HG03108 (cell line): ENCODE measurements around the gene FAF1.

Experiments
- ATAC-seq: cut with Tn5 transposase; IDR thresholded peaks from one replicate; pipeline ENCODE4 v1.9.1; 2021; ENCODE audit warnings: moderate library complexity; ENCODE audit not compliant: unreplicated experiment

The FAF1 gene

DNA sequence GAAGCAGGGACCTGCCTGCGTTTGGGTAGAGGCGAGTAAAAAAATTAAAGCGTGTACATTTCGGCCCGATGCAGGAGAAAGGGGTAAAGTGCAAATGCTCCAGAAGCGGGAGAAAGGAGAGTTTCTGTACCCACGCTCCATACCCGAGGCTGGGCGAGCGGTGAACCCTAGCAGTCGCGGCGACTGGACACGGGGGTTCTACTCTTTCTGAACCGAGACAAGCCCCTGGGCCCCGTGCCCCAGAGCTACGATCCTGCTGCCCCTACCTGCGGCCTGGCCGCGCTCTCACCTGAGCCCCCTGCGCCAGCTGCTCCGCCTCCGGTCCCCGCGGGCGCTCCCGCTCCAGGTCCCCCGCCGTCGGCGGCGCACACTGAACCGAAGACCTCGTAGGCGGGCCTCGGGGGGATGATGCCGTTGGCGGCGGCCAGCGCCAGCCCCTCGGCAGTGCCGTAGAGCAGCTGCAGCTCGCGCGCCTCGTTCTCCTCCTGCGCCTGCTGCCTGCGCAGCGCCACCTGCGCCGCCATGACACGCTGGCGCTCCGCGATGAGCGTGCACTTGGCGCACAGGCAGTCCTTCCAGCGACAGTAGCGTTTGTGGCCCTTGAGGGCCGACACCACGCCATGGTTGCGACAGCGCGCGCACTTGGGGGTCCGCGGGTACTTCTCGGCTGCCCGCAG, 539.2 kb downstream of the FAF1 start:
- ATAC-seq: no peak

DNA sequence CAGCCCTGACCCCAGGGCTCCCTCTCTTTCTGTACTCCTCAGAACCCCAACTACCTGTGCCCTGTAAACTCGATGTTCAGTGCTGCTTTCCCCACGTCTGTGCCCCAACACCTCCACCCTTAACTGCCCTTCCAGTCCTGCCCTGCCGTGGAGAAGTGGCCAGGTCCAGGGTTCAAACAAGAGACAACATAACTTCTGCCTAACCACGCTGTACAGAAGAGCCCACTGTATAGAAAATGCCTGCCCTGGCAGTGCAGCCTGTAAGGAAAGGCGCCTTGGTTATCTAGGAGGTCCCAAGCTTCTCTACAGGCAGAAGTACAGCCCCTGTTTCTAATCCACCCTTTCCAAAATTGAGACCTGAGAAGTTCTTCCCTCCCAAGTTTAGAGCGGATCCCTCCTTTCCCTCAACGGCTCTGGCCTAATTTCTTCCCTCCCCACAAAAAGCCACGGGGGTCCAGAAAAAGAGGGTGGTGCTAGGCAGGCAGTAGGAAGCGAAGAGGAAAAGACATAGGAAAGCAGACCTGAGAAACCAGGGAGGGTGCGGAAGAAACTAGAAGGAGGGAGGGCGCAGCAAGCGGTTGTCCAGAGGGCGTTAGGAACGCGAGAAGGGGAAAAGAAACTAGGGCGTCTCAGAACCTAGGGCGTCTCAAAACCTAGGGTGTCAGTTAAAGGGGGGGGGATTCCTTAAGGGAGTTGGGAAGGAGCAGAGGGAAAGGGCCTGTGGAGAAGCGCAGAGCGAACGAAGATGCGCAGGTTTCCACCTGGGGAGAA, 540.0 kb downstream of the FAF1 start:
- no peak for ATAC-seq

- ATAC-seq: no peak
These were observed 540.7 kb downstream of the FAF1 start for GRCh38 chr1:50419192-50419906.

DNA sequence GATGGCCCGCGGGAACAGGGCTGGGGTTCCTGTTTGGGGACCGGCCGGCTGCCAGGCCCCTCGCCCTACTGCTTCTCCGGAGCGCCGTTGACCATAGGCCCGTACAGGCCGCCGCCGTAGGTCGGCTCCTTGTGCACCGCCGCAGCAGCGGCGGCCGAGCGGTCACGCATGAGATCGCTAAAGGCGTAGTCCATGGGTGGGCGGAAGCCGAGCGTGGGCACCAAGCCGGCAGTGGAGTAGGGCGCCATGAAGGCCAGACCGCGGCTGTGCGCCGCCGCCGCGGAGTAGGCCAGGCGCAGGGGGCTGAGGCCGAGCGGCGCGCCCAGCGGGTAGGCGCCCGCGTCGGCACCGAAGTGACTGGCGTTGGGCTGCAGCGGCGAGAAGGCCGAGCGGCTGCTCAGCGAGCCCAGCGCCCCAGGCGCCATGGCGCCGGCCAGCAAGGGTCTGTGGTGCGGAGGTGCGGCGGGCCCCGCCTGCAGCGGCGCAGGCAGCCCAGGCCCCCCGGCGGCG, 541.4 kb downstream of the FAF1 start:
- ATAC-seq: no peak

DNA sequence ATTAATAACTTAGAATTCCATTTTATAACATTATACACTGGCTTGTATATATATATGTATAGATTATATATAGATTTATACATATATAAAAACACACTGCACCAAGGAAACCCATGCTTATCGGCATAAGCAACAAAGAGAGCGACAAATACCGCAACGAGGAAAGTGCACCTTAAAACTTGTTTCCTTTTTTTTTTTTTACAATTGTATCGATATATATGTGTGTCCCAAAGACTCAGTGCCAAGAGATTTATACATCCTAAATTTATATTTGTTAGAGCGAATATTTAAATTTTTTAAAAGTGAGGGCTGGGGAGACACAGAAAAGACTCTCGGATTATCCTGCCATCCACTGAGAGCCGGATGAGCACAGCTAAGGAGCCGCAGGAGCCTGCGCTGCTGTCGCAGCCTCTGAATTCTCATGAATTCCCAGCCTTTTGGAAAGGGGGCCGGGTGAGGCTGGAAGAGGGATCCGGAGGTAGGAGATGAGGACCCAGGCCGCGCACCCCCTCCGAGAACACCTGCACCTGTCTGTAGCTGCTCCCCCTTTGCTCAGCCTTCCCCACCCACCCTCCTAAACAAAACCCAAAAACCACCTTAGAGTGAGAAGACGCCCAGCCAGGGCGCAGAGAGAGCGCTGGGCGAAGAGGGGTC, 542.0 kb downstream of the FAF1 start:
- ATAC-seq: no peak

GRCh38 chr1:50417507-50417906, 542.6 kb downstream of the FAF1 start:
- no peak for ATAC-seq

DNA sequence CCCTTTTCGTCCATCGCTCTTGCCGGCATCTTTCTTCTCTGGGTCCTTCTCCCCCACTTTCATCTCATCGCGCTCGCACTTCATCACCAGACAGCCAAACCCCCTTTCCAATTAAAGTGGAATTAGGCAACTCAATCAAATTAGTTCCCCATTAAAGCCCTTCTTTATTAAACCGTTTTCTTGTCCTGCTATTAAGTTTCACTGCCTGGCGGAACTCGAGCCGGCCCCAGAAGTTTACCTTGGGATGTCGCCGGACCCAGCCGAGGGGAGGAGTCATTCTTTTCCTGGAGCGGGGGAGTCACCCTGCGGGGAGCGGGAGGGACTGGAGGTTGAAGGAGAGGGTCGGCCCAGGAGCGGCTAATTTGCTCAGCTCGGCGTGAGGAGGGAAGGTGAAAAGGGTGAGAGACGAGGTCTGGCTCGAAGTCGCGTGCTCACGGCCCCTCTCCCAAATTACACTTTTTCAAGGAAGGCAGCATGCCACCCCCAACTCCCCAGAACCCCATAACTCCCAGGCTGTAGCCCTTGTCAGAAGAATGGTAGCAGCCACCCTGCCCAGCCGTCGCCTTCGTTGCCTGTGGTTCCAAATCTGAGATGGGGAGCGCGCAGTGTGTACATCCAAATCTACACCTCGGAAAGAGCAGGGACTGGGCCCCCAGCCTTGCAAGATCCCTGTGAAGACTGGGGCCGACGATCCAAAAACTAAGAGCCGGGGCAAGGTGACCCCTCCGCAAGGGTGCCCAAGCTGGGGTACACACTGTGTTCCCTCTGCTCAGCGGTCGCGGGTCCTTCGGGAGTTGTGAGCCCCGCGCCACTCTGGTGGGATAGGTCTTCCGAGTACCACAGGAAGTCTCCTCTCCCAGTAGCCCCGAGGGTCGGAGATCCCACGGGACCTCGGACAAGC, 543.3 kb downstream of the FAF1 start:
- ATAC-seq: no peak

DNA sequence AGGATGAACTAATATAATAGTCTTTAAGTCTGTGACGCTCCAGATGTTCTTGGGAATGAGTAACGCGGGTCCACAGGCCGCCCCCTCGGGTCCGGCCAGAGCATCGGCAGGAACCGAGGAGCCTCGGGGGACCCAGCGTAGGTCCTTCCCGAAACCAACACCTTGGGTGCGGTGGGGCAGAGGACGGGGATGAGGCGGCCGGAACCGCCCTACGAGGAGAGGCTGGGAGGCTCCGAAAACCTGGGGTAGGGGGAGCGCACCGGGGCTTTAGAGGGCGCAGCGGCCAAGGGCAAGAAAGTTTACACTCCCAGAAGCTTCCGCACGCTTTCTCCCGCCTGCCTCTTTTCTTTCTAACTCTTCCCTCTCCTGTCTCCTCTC, 543.9 kb downstream of the FAF1 start:
- no peak for ATAC-seq

DNA sequence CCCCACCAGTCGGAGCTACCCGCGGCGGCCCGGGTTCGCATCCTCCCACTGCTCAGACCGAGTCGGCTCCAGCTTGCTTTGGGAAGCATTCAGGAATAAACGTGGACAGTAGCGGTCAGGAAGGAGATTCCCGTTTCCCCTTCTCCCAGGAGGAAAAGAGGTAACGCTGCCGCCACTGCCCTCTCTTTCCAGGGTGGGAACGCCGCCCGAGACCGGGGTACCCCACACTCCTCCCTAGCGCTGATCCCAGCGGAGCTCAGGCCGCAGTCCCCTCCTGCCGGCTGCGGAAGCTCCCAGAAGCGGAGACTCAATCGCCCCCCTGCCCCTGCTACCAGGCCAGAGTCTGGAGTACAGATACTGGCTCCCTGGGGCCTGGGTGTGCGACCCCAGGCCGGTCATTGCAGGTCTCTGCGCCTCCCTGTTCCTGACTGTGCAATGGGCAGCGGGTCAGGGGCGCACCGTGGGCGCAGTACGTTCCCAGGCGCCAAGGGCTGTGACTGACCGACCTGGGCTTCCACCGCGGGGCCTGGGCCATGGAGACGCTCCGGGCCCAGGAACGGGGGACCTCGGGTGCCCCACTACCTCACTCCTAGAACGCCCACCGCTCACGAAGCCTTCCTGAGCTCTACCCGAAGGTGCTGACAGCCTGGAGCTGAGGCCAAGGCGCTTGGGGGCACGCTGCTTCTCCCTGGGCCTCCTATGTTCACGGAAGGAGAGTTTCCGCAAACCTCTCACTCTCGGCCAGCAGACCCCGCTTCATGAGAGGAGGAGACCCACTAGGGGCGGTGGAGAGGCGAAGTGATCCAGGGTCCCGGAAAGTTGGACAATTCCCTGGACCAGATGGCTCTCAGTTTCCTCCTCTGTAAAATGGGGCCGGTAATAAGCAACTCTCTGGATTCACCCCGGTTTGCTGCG, 544.6 kb downstream of the FAF1 start:
- no peak for ATAC-seq

DNA sequence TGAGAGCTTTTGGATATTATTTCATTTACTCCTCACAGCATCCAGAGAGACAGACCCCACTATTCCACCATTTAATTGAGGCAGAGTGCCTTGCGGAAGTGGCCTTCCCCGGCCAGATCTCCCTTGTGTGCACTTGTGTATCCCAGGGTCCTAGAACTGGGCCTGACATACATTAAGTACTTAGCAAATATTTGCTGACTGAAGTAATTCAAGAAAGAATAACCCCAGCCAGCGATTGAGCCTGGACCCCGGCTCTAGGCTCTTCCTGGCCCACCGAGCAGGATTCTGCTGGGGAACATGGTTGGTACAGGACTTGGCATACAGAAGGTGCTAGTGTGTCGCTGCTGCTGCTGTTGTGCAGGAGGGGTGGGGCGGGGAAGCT, 545.2 kb downstream of the FAF1 start:
- ATAC-seq: no peak

- no peak for ATAC-seq
These were observed 547.1 kb downstream of the FAF1 start for GRCh38 chr1:50412813-50413476.

- no peak for ATAC-seq
These were observed 554.3 kb downstream of the FAF1 start for GRCh38 chr1:50405814-50406213.

DNA sequence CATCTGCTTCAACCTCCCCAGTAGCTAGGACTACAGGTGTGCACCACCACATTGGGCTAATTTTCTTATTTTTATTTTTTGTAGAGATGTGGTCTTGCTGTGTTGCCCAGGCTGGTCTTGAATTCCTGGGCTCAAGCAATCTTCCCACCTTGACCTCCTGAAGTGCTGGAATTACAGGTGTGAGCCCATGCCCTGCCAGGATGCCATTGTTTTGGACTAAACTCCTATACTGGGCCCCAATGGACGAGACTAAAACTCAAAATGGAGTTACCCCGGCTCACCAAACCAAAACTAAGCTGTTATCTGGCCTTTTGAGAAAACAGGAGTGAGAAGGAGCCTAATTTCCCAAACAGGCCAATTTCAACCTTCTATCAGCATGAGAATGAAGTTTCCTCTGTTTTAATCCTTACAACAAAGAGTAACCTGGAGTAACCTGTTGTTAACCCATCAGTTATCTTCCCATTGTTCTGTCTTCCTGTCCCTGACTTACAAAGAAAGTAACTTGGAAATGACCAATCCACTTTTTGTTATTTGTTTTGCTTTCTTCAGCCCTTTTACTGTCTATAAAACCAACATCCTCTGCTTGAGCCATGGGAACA, 566.4 kb downstream of the FAF1 start:
- ATAC-seq: no peak
